ENCODE data around the gene PCDHB9.
"Not testable (repeated sequence)": the region's sequence is repeated elsewhere in the genome, so short reads cannot be mapped to it uniquely, and the experiment has no call there.

The PCDHB9 gene

GRCh38 chr5:141186897-141187512 is at the start of gene PCDHB9:
Gene PCDHB9 (plus strand): TSS chr5:141187161. CDS start chr5:141187319, 158 bp downstream.
- no peaks in the 10 kb centered on the region for H3K27me3 ChIP-seq (ENCODE audit: insufficient read depth, low read depth)
- no peaks in the 10 kb centered on the region for H3K36me3 ChIP-seq (ENCODE audit: insufficient read depth)
- H3K79me2 ChIP-seq (ENCODE audit: insufficient read depth, low read depth): no peaks in the 10 kb centered on the region
- H4K20me1 ChIP-seq (ENCODE audit: insufficient read depth): no peaks in the 10 kb centered on the region
- no peaks in the 10 kb centered on the region for H3K4me1 ChIP-seq (ENCODE audit: low read depth, poor library complexity, severe bottlenecking)
- H3K27ac ChIP-seq: no peak within 1 kb of the TSS
- no peak within 1 kb of the TSS for H3K4me3 ChIP-seq (IDR thresholded peaks at IDR 0.05; ENCODE audit: insufficient read depth, low read depth, low read length)
- H3K9ac ChIP-seq: no peak within 1 kb of the TSS
- peak; percentile 70; the same call in 1 of the 2 replicates for TF ChIP-seq CTCF (conservative IDR thresholded peaks at IDR 0.05; ENCODE audit: low read depth, low read length)
- no peak within 1 kb of the TSS for H3K4me2 ChIP-seq
- H2AFZ ChIP-seq (ENCODE audit: low read depth): no peak within 1 kb of the TSS

DNA sequence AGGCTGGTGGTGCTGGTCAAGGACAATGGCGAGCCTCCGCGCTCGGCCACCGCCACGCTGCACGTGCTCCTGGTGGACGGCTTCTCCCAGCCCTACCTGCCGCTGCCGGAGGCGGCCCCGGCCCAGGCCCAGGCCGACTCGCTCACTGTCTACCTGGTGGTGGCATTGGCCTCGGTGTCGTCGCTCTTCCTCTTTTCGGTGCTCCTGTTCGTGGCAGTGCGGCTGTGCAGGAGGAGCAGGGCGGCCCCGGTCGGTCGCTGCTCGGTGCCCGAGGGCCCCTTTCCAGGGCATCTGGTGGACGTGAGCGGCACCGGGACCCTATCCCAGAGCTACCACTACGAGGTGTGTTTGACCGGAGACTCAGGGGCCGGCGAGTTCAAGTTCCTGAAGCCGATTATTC is 49.6 kb upstream of the PCDHB9 start:
- not testable (repeated sequence) for H3K4me1 ChIP-seq (ENCODE audit: low read depth, poor library complexity, severe bottlenecking); H2AFZ ChIP-seq (ENCODE audit: low read depth); H4K20me1 ChIP-seq (ENCODE audit: insufficient read depth); H3K4me2 ChIP-seq; H3K4me3 ChIP-seq (IDR thresholded peaks at IDR 0.05; ENCODE audit: insufficient read depth, low read depth, low read length); H3K27me3 ChIP-seq (ENCODE audit: insufficient read depth, low read depth); H3K36me3 ChIP-seq (ENCODE audit: insufficient read depth); H3K9ac ChIP-seq; H3K27ac ChIP-seq; H3K79me2 ChIP-seq (ENCODE audit: insufficient read depth, low read depth)

DNA sequence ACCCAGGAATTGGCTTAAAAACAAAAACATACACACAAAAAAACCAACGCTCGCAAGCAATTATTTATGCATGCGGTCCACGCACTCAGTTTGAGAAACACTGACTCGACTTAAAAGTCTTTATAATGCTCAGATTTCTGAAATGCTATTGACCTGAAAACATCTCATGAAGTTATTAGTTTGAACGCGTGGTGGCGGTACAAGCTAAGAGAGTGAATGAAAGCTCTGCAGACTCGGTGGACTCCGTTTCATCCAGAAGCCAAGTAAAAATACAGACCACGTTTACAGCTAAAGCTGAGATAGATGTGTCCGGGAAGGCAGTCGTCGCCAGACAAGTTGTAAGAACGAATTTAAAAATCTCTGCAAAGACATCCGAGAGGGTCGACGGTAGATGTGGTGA is 37.1 kb upstream of the PCDHB9 start, which contains the start of gene PCDHB6:
TSS of gene PCDHB6 (plus strand) at position 246 of the 400 bp plus-strand sequence. CDS start 201 bp downstream, outside the sequence.
- Histone ChIP-seq H3K9ac (no peak within 1 kb of the TSS), H3K4me1 (ENCODE audit: low read depth, poor library complexity, severe bottlenecking) (no peaks in the 10 kb centered on the region), H3K36me3 (ENCODE audit: insufficient read depth) (no peaks in the 10 kb centered on the region), H2AFZ (ENCODE audit: low read depth) (no peak within 1 kb of the TSS), H4K20me1 (ENCODE audit: insufficient read depth) (no peaks in the 10 kb centered on the region), H3K27ac (no peak within 1 kb of the TSS), H3K4me3 (IDR thresholded peaks at IDR 0.05; ENCODE audit: insufficient read depth, low read depth, low read length) (no peak within 1 kb of the TSS), H3K4me2 (no peak within 1 kb of the TSS), H3K27me3 (ENCODE audit: insufficient read depth, low read depth) (no peaks in the 10 kb centered on the region), H3K79me2 (ENCODE audit: insufficient read depth, low read depth) (no peaks in the 10 kb centered on the region)
- TF ChIP-seq CTCF (conservative IDR thresholded peaks at IDR 0.05; ENCODE audit: low read depth, low read length): no peak

- Histone ChIP-seq H3K36me3 (ENCODE audit: insufficient read depth) (no peaks in the 10 kb centered on the region), H3K27ac (no peak overlapping the region), H4K20me1 (ENCODE audit: insufficient read depth) (no peaks in the 10 kb centered on the region), H3K9ac (no peak overlapping the region), H3K27me3 (ENCODE audit: insufficient read depth, low read depth) (no peaks in the 10 kb centered on the region), H3K4me2 (no peak overlapping the region), H2AFZ (ENCODE audit: low read depth) (no peak overlapping the region), H3K79me2 (ENCODE audit: insufficient read depth, low read depth) (no peaks in the 10 kb centered on the region), H3K4me3 (IDR thresholded peaks at IDR 0.05; ENCODE audit: insufficient read depth, low read depth, low read length) (no peak overlapping the region), H3K4me1 (ENCODE audit: low read depth, poor library complexity, severe bottlenecking) (no peaks in the 10 kb centered on the region)
- no peak for TF ChIP-seq CTCF (conservative IDR thresholded peaks at IDR 0.05; ENCODE audit: low read depth, low read length)
These were observed 36.6 kb upstream of the PCDHB9 start for GRCh38 chr5:141150224-141150992.

DNA sequence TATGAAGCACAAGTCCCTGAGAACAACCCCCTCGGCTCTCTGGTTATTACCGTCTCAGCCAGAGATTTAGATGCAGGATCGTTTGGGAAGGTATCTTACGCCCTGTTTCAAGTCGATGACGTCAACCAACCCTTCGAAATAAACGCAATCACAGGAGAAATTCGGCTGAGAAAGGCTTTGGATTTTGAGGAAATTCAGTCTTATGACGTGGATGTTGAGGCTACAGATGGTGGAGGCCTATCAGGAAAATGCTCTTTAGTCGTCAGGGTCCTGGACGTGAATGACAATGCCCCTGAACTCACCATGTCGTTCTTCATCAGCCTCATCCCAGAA is 36.0 kb upstream of the PCDHB9 start:
- Histone ChIP-seq H3K79me2 (ENCODE audit: insufficient read depth, low read depth) (no peaks in the 10 kb centered on the region), H4K20me1 (ENCODE audit: insufficient read depth) (no peaks in the 10 kb centered on the region), H3K4me2 (no peak overlapping the region), H3K27ac (no peak overlapping the region), H2AFZ (ENCODE audit: low read depth) (no peak overlapping the region), H3K36me3 (ENCODE audit: insufficient read depth) (no peaks in the 10 kb centered on the region), H3K4me1 (ENCODE audit: low read depth, poor library complexity, severe bottlenecking) (no peaks in the 10 kb centered on the region), H3K27me3 (ENCODE audit: insufficient read depth, low read depth) (no peaks in the 10 kb centered on the region), H3K9ac (no peak overlapping the region), H3K4me3 (IDR thresholded peaks at IDR 0.05; ENCODE audit: insufficient read depth, low read depth, low read length) (no peak overlapping the region)
- no peak for TF ChIP-seq CTCF (conservative IDR thresholded peaks at IDR 0.05; ENCODE audit: low read depth, low read length)

DNA sequence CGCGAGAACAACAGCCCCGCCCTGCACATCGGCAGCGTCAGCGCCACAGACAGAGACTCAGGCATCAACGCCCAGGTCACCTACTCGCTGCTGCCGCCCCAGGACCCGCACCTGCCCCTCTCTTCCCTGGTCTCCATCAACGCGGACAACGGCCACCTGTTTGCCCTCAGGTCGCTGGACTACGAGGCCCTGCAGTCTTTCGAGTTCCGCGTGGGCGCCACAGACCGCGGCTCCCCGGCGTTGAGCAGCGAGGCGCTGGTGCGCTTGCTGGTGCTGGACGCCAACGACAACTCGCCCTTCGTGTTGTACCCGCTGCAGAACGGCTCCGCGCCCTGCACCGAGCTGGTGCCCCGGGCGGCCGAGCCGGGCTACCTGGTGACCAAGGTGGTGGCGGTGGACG is 35.3 kb upstream of the PCDHB9 start:
- not testable (repeated sequence) for H3K4me2 ChIP-seq; H3K9ac ChIP-seq; H3K27me3 ChIP-seq (ENCODE audit: insufficient read depth, low read depth); H3K27ac ChIP-seq; H4K20me1 ChIP-seq (ENCODE audit: insufficient read depth); H3K79me2 ChIP-seq (ENCODE audit: insufficient read depth, low read depth); H3K36me3 ChIP-seq (ENCODE audit: insufficient read depth); H3K4me1 ChIP-seq (ENCODE audit: low read depth, poor library complexity, severe bottlenecking); H2AFZ ChIP-seq (ENCODE audit: low read depth); H3K4me3 ChIP-seq (IDR thresholded peaks at IDR 0.05; ENCODE audit: insufficient read depth, low read depth, low read length)

GRCh38 chr5:141152096-141152495 is 34.9 kb upstream of the PCDHB9 start:
- not testable (repeated sequence) for H3K9ac ChIP-seq; H3K4me2 ChIP-seq; H2AFZ ChIP-seq (ENCODE audit: low read depth); H3K36me3 ChIP-seq (ENCODE audit: insufficient read depth); H3K79me2 ChIP-seq (ENCODE audit: insufficient read depth, low read depth); H3K27ac ChIP-seq; H3K4me3 ChIP-seq (IDR thresholded peaks at IDR 0.05; ENCODE audit: insufficient read depth, low read depth, low read length); H3K27me3 ChIP-seq (ENCODE audit: insufficient read depth, low read depth); H4K20me1 ChIP-seq (ENCODE audit: insufficient read depth); H3K4me1 ChIP-seq (ENCODE audit: low read depth, poor library complexity, severe bottlenecking)
